ENCODE data around the gene CHN1.

DNA sequence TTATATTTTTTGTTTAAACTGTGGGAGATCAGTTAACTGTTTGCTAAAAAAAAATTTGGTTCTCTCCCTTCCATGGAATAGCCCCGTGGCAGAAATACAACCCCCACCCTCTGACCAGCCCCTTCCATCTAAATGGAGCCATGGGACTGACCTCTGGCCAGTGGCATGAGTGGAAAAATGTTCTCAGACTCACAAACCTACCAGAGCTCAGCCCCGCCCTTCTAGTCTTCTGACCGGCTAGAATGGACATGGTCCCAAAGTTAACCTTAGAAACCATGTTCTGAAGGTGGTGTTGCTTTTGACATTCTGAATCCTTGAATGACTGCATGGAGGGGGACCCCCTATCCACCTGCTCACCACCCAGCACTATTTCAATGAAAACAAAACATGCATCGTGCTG is 239.6 kb downstream of the CHN1 start:
- no peak for TF ChIP-seq POLR2A (IDR thresholded peaks at IDR 0.05; ENCODE audit: low read depth, low read length)
- no peak for TF ChIP-seq POLR2AphosphoS5 (IDR thresholded peaks at IDR 0.05; ENCODE audit: low read depth, low read length)

Measured in GM12891 (cell line).